ENCODE results near the gene POTEF. TPM values are rescaled to one million over a fixed set of nuclear protein-coding genes. Genes with fewer than 3 reads are reported as not detected.
"Not testable (repeated sequence)": the region's sequence is repeated elsewhere in the genome, so short reads cannot be mapped to it uniquely, and the experiment has no call there.

Gene POTEF
- total and polyA plus RNA-seq, 4 donors: not detected

DNA sequence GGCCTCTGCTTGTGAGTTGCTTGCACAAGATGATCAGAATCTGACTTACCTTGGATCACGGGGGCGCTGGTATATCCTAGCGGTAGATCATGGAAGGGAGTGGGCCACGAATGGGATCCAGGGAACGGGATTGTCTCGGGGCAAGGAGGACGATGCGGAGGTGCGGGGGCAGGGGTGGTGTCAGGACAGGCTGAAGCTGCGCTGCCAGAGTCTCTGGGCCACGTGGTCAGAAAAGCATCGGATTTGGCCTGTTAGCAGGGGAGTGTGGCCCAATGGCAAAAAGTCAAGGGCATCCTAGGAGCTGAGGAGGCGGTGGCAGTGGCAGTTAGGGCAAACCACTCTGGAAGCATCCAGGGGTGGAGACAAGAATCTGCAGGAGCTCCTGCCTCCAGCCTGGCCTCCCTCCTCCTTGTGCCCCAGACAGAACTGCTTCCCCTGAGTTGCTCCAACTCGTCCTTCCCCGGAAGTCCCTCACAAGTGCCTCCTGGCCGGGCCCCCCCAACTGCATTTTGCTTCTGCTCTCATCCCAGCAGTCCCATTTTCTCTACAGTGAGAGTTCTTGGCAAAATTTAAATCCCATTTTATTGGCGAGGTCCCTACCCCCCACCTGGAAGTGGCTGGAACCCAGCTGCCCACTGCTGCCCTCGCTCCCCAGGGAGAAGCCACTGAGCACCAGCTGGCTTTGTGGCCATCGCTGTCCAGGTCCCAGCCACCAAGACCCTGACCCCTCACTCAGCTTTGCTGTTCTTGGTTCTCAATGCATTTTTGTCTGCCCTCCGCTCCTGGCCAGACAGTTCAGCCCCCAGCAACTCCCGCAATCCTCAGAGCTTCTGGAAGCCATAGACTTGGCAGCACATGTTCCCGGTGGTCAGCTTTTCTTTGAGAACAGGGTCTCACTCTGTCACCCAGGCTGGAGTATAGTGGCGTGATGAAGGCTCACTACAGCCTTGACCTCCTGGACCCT is 21.4 kb upstream of the POTEF start:
- Histone ChIP-seq H3K27ac (ENCODE audit: low read depth in 1 of 2, low read length in 2 of 2) (no peak overlapping the region), H3K36me3 (ENCODE audit: control insufficient read depth in 4 of 4, insufficient read depth in 3 of 4, low read depth in 1 of 4, low read length in 3 of 4) (peaks cover 8 to 19% (median 12%) of the 10 kb centered on the region in 4 donors), H3K4me1 (ENCODE audit: control insufficient read depth in 4 of 4, insufficient read depth in 4 of 4, low read length in 3 of 4) (no peaks in the 10 kb centered on the region), H3K9ac (ENCODE audit: low read depth in 1 of 2, low read length in 2 of 2) (no peak overlapping the region), H3K4me3 (ENCODE audit: low read depth in 1 of 3, low read length in 3 of 3) (no peak overlapping the region), H3K9me3 (ENCODE audit: control insufficient read depth in 4 of 4, low read length in 3 of 4) (no peaks in the 10 kb centered on the region), H3K27me3 (ENCODE audit: control insufficient read depth in 4 of 4, insufficient read depth in 4 of 4, low read length in 3 of 4) (no peaks in the 10 kb centered on the region)
- DNase-seq (ENCODE audit: low spot score): no peak
- 92% methylated on average over 23 of the region's 23 CpGs for WGBS
- TF ChIP-seq, protein P1, sequence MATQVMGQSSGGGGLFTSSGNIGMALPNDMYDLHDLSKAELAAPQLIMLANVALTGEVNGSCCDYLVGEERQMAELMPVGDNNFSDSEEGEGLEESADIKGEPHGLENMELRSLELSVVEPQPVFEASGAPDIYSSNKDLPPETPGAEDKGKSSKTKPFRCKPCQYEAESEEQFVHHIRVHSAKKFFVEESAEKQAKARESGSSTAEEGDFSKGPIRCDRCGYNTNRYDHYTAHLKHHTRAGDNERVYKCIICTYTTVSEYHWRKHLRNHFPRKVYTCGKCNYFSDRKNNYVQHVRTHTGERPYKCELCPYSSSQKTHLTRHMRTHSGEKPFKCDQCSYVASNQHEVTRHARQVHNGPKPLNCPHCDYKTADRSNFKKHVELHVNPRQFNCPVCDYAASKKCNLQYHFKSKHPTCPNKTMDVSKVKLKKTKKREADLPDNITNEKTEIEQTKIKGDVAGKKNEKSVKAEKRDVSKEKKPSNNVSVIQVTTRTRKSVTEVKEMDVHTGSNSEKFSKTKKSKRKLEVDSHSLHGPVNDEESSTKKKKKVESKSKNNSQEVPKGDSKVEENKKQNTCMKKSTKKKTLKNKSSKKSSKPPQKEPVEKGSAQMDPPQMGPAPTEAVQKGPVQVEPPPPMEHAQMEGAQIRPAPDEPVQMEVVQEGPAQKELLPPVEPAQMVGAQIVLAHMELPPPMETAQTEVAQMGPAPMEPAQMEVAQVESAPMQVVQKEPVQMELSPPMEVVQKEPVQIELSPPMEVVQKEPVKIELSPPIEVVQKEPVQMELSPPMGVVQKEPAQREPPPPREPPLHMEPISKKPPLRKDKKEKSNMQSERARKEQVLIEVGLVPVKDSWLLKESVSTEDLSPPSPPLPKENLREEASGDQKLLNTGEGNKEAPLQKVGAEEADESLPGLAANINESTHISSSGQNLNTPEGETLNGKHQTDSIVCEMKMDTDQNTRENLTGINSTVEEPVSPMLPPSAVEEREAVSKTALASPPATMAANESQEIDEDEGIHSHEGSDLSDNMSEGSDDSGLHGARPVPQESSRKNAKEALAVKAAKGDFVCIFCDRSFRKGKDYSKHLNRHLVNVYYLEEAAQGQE (IDR thresholded peaks at IDR 0.05): no peak
- no peak for TF ChIP-seq FOXA1 (IDR thresholded peaks at IDR 0.05)
- no peak for TF ChIP-seq YY1 (IDR thresholded peaks at IDR 0.05)
- no peak for TF ChIP-seq FOXA2 (IDR thresholded peaks at IDR 0.05)
- TF ChIP-seq JUND (IDR thresholded peaks at IDR 0.05): no peak
- TF ChIP-seq, protein P2, sequence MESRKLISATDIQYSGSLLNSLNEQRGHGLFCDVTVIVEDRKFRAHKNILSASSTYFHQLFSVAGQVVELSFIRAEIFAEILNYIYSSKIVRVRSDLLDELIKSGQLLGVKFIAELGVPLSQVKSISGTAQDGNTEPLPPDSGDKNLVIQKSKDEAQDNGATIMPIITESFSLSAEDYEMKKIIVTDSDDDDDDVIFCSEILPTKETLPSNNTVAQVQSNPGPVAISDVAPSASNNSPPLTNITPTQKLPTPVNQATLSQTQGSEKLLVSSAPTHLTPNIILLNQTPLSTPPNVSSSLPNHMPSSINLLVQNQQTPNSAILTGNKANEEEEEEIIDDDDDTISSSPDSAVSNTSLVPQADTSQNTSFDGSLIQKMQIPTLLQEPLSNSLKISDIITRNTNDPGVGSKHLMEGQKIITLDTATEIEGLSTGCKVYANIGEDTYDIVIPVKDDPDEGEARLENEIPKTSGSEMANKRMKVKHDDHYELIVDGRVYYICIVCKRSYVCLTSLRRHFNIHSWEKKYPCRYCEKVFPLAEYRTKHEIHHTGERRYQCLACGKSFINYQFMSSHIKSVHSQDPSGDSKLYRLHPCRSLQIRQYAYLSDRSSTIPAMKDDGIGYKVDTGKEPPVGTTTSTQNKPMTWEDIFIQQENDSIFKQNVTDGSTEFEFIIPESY (IDR thresholded peaks at IDR 0.05): no peak
- TF ChIP-seq TAF1 (conservative IDR thresholded peaks at IDR 0.05): no peak
- TF ChIP-seq GABPA (IDR thresholded peaks at IDR 0.05 in 1 of 2, conservative IDR thresholded peaks at IDR 0.05 in 1 of 2): no peak
- TF ChIP-seq, protein P3, sequence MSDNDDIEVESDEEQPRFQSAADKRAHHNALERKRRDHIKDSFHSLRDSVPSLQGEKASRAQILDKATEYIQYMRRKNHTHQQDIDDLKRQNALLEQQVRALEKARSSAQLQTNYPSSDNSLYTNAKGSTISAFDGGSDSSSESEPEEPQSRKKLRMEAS (IDR thresholded peaks at IDR 0.05): no peak
- TF ChIP-seq, protein P4, sequence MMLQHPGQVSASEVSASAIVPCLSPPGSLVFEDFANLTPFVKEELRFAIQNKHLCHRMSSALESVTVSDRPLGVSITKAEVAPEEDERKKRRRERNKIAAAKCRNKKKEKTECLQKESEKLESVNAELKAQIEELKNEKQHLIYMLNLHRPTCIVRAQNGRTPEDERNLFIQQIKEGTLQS (IDR thresholded peaks at IDR 0.05): no peak
- TF ChIP-seq RAD21 (IDR thresholded peaks at IDR 0.05): no peak
- TF ChIP-seq, protein P5, sequence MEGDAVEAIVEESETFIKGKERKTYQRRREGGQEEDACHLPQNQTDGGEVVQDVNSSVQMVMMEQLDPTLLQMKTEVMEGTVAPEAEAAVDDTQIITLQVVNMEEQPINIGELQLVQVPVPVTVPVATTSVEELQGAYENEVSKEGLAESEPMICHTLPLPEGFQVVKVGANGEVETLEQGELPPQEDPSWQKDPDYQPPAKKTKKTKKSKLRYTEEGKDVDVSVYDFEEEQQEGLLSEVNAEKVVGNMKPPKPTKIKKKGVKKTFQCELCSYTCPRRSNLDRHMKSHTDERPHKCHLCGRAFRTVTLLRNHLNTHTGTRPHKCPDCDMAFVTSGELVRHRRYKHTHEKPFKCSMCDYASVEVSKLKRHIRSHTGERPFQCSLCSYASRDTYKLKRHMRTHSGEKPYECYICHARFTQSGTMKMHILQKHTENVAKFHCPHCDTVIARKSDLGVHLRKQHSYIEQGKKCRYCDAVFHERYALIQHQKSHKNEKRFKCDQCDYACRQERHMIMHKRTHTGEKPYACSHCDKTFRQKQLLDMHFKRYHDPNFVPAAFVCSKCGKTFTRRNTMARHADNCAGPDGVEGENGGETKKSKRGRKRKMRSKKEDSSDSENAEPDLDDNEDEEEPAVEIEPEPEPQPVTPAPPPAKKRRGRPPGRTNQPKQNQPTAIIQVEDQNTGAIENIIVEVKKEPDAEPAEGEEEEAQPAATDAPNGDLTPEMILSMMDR (IDR thresholded peaks at IDR 0.05; ENCODE audit: low read depth, low read length, missing input control): no peak

DNA sequence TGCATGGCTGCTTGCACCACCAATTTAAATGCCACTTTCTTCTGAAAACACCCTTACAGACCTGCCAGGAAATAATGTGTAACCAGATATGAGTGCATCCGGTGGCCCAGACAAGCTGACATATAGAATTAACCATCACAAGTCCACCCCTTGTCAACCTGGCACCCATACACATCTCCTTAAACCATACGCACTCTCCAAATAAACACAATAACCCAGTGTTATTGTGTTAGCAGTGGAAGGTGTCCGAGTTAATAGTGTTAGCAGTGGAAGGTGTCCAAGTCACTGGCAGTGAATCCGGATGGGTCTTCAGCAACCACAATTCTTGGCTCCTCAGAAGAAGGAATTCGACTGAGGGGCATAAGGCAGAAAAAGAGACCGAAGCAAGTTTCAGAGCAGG is 19.5 kb upstream of the POTEF start:
- WGBS: 65% methylated on average over 6 of the region's 6 CpGs
- DNase-seq (ENCODE audit: low spot score); H3K36me3 ChIP-seq (ENCODE audit: control insufficient read depth in 4 of 4, insufficient read depth in 3 of 4, low read depth in 1 of 4, low read length in 3 of 4): not testable (repeated sequence)

DNA sequence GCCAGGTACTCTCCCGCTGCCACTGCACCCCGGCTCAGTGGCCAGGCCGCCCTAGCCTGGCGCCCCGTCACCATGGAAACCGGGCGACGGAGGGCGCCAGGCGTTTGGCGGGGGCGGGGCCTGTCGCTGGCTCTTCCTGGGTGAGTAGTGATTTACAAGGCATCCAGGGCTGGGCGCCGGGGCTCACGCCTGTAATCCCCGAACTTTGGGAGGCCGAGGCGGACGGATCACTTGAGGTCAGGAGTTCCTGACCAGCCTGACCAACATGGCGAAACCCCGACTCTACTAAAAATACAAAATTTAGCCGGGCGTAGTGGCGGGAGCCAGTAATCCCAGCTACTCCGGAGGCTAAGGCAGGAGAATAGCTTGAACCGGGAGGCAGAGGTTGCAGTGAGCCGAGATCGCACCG is 16.0 kb upstream of the POTEF start, which contains the start of gene CCDC74B:
TSS of gene CCDC74B (minus strand) at position 107 of the 409 bp plus-strand sequence. CDS start 116 bp downstream, outside the sequence.
- not testable (repeated sequence) for H3K27ac ChIP-seq (ENCODE audit: low read depth in 1 of 2, low read length in 2 of 2); H3K9ac ChIP-seq (ENCODE audit: low read depth in 1 of 2, low read length in 2 of 2); H3K4me3 ChIP-seq (ENCODE audit: low read depth in 1 of 3, low read length in 3 of 3); H3K27me3 ChIP-seq (ENCODE audit: control insufficient read depth in 4 of 4, insufficient read depth in 4 of 4, low read length in 3 of 4); H3K9me3 ChIP-seq (ENCODE audit: control insufficient read depth in 4 of 4, low read length in 3 of 4); H3K36me3 ChIP-seq (ENCODE audit: control insufficient read depth in 4 of 4, insufficient read depth in 3 of 4, low read depth in 1 of 4, low read length in 3 of 4); H3K4me1 ChIP-seq (ENCODE audit: control insufficient read depth in 4 of 4, insufficient read depth in 4 of 4, low read length in 3 of 4); DNase-seq (ENCODE audit: low spot score)
- WGBS: 10% methylated on average over 30 of the region's 30 CpGs

More for the DNA sequence above, 19.5 kb upstream of the POTEF start:
- H3K9me3 ChIP-seq (ENCODE audit: control insufficient read depth in 4 of 4, low read length in 3 of 4); H3K9ac ChIP-seq (ENCODE audit: low read depth in 1 of 2, low read length in 2 of 2); H3K27me3 ChIP-seq (ENCODE audit: control insufficient read depth in 4 of 4, insufficient read depth in 4 of 4, low read length in 3 of 4); H3K4me3 ChIP-seq (ENCODE audit: low read depth in 1 of 3, low read length in 3 of 3); H3K4me1 ChIP-seq (ENCODE audit: control insufficient read depth in 4 of 4, insufficient read depth in 4 of 4, low read length in 3 of 4); H3K27ac ChIP-seq (ENCODE audit: low read depth in 1 of 2, low read length in 2 of 2): not testable (repeated sequence)

DNA sequence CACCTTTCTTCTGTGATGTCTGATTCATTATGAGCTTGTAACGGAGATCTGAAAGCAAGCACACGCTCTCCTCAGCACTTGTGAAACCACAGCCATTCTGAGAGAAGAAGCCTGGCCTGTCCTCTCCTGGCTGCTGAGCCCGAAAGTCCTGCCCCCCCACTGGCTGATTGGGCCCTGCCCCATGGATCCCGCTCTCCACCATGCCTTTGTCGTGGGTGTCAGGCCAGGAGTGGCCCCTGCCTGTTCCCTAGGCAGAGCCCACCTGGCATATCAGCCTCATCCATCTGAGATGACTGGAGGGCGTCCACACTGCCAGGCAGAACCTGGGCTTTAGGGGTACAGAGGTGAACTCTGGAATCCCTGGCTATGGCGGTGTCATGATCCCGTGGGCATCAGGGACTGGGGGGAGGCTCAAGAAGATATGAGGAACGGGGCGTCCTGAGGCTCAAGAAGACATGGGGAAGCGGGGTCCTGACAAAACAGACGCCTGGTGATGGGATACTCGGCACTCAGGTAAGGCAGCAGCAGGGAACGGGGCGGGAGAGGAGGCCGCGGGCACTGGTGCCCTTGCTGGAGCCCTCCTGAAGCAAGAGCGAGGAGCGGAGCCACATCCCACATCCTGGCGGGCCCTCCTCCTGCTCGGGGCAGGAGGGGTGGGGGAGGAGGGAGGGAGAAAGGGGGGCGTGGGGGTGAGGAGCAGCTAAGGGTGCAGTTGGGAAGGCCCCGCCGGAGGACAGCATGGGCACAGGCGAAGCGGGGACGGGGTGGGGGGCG is 14.4 kb upstream of the POTEF start:
- not testable (repeated sequence) for H3K9ac ChIP-seq (ENCODE audit: low read depth in 1 of 2, low read length in 2 of 2)

More for the DNA sequence above, 14.4 kb upstream of the POTEF start:
- H3K4me3 ChIP-seq (ENCODE audit: low read depth in 1 of 3, low read length in 3 of 3); H3K27me3 ChIP-seq (ENCODE audit: control insufficient read depth in 4 of 4, insufficient read depth in 4 of 4, low read length in 3 of 4); H3K36me3 ChIP-seq (ENCODE audit: control insufficient read depth in 4 of 4, insufficient read depth in 3 of 4, low read depth in 1 of 4, low read length in 3 of 4); H3K9me3 ChIP-seq (ENCODE audit: control insufficient read depth in 4 of 4, low read length in 3 of 4); DNase-seq (ENCODE audit: low spot score); H3K27ac ChIP-seq (ENCODE audit: low read depth in 1 of 2, low read length in 2 of 2); H3K4me1 ChIP-seq (ENCODE audit: control insufficient read depth in 4 of 4, insufficient read depth in 4 of 4, low read length in 3 of 4): not testable (repeated sequence)
- WGBS: 49% methylated on average over 22 of the region's 28 CpGs

Measured in liver (tissue), 9 donors.